Progenitor cell of endocrine pancreas (in vitro differentiated cells): ENCODE measurements around the gene ANKDD1B. TPM values are rescaled to one million over a fixed set of nuclear protein-coding genes. Genes with fewer than 3 reads are reported as not detected.

Experiments used
- DNase-seq: peaks from one replicate; pipeline ENCODE4 v3.0.0; 2021; ENCODE audit warnings: low spot score; ENCODE audit not compliant: unreplicated experiment
- H3K27ac Mint-ChIP-seq: 2 replicates; pipeline ENCODE4 v1.8.0; 2021; ENCODE audit warnings: mild to moderate bottlenecking, moderate library complexity, mixed read lengths
- H3K27me3 Mint-ChIP-seq: 2 replicates; pipeline ENCODE4 v1.8.0; 2021; ENCODE audit warnings: mixed read lengths
- H3K36me3 Mint-ChIP-seq: 2 replicates; pipeline ENCODE4 v1.8.0; 2022; ENCODE audit warnings: mixed read lengths; ENCODE audit not compliant: insufficient read depth
- H3K4me1 Mint-ChIP-seq: 2 replicates; pipeline ENCODE4 v1.8.0; 2021; ENCODE audit warnings: low read depth, mixed read lengths
- H3K4me3 Mint-ChIP-seq: 2 replicates; pipeline ENCODE4 v1.8.0; 2021; ENCODE audit warnings: low read depth, mild to moderate bottlenecking, moderate library complexity, mixed read lengths
- H3K9me3 Mint-ChIP-seq: 2 replicates; pipeline ENCODE4 v1.8.0; 2021; ENCODE audit warnings: low read depth, mixed read lengths
- CTCF ChIP-seq: fragments of 200-600 bp; sonication (generic); IDR thresholded peaks from one replicate; pipeline ENCODE4 v1.5.0; 2021; ENCODE audit warnings: antibody characterized with exemption, mild to moderate bottlenecking; ENCODE audit not compliant: unreplicated experiment
- total RNA-seq: library from RNA; stranded (reverse); gene quantifications from 2 replicates; pipeline ENCODE4 v1.2.1, GENCODE V29; 2021

The ANKDD1B gene
- total RNA-seq, 1 donor from 2014 or later = 2.8 TPM

- Mint-ChIP-seq H3K36me3 (peaks cover 3% of the 10 kb centered on the region), H3K4me1 (peaks cover 12% of the 10 kb centered on the region), H3K9me3 (no peaks in the 10 kb centered on the region), H3K27ac (peak overlapping the region; percentile 98), H3K27me3 (peaks cover 14% of the 10 kb centered on the region), H3K4me3 (peak overlapping the region; percentile 99)
- no peak for DNase-seq
- TF ChIP-seq CTCF = no peak
These were observed 105.4 kb downstream of the ANKDD1B start for GRCh38 chr5:75716715-75717081.

GRCh38 chr5:75717082-75717922 lies 106.0 kb downstream of the ANKDD1B start, which contains the start of gene POC5:
POC5 (minus strand) TSS chr5:75717437; CDS start chr5:75712937, 4,500 bp downstream.
- peaks cover 3% of the 10 kb centered on the region for H3K36me3 Mint-ChIP-seq
- H3K27me3 Mint-ChIP-seq = peaks cover 18% of the 10 kb centered on the region
- peak within 1 kb of the TSS; percentile 99 for H3K4me3 Mint-ChIP-seq
- no peak for TF ChIP-seq CTCF
- H3K27ac Mint-ChIP-seq = peak within 1 kb of the TSS; percentile 98
- DNase-seq = peak; percentile 95
- no peaks in the 10 kb centered on the region for H3K9me3 Mint-ChIP-seq
- peaks cover 12% of the 10 kb centered on the region for H3K4me1 Mint-ChIP-seq

GRCh38 chr5:75720882-75721281 lies 109.6 kb downstream of the ANKDD1B start:
- no peak overlapping the region for H3K4me3 Mint-ChIP-seq
- peaks cover 9% of the 10 kb centered on the region for H3K4me1 Mint-ChIP-seq
- H3K27me3 Mint-ChIP-seq = peaks cover 20% of the 10 kb centered on the region
- no peak overlapping the region for H3K27ac Mint-ChIP-seq
- no peak for DNase-seq
- H3K36me3 Mint-ChIP-seq = peaks cover 2% of the 10 kb centered on the region
- TF ChIP-seq CTCF = no peak
- no peaks in the 10 kb centered on the region for H3K9me3 Mint-ChIP-seq

Other genes starting within 250 kb of the ANKDD1B start
- gene CERT1, start 99.8 kb upstream of the ANKDD1B start, total RNA-seq = 49.3 and 50.8 TPM in 2 replicates
- gene POLK, start 99.6 kb upstream of the ANKDD1B start, total RNA-seq = 20.2 TPM in 2 replicates
- 12.7 and 16.2 TPM in 2 replicates for gene POC5, start 106.0 kb downstream of the ANKDD1B start, total RNA-seq